Vagina (tissue), 2 donors: Measurements from ENCODE around the gene PRRG4. TPM values are rescaled to one million over a fixed set of nuclear protein-coding genes. Genes with fewer than 3 reads are reported as not detected.

Experiments used
- DNase-seq, 2 donors: peaks; one replicate each; pipeline ENCODE4 v3.0.0-alpha.2; 2017; ENCODE audit errors: extremely low spot score in 2 of 2
- H3K27ac ChIP-seq: fragments of 200-600 bp; sonication (generic); one replicate; pipeline ENCODE4 v1.5.1; 2019
- H3K27me3 ChIP-seq: fragments of 200-600 bp; sonication (generic); one replicate; pipeline ENCODE4 v1.5.1; 2019
- H3K36me3 ChIP-seq, 2 donors: fragments of 200-600 bp; sonication (generic); one replicate each; pipeline ENCODE4 v1.5.1; 2017 to 2019
- H3K4me1 ChIP-seq: fragments of 200-600 bp; sonication (generic); one replicate; pipeline ENCODE4 v1.5.1; 2019
- H3K4me3 ChIP-seq, 2 donors: fragments of 200-600 bp; sonication (generic); 1 replicate in 1 of 2; 2 replicates in 1 of 2; pipeline ENCODE4 v1.5.1; 2016 to 2019
- H3K9me3 ChIP-seq: fragments of 200-600 bp; sonication (generic); one replicate; pipeline ENCODE4 v1.5.1; 2019
- POLR2A ChIP-seq, 2 donors: fragments of 450-650 bp; IDR thresholded peaks; one replicate each; pipeline ENCODE4 v1.6.1; 2017; ENCODE audit warnings: antibody characterized with exemption in 2 of 2, mild to moderate bottlenecking in 2 of 2, moderate library complexity in 2 of 2
- POLR2AphosphoS5 ChIP-seq, 2 donors: sonication (generic); formaldehyde crosslinking; IDR thresholded peaks; one replicate each; pipeline ENCODE4 v1.9.0; 2017; ENCODE audit warnings: antibody characterized with exemption in 2 of 2, mild to moderate bottlenecking in 2 of 2, low read depth in 1 of 2; ENCODE audit not compliant: insufficient read depth in 1 of 2
- intact Hi-C: fragments of 100-400 bp; cut with DNase I; formaldehyde crosslinking; loops from one replicate; pipeline ENCODE4 v1.15.1; 2023
- total RNA-seq: library from RNA; depleted of rRNA; stranded (reverse); fragments of >200 nt; gene quantifications from one replicate; pipeline ENCODE4 v1.2.3, GENCODE V29; 2016
- TF ChIP-seq, protein P1 (sequence below), 3 experiments: fragments of 450-650 bp in 2 of 3; fragments of 200-600 bp in 1 of 3; sonication (generic) in 1 of 3; IDR thresholded peaks; one replicate each; pipeline ENCODE4 v1.5.1; 2017 to 2019; ENCODE audit warnings: antibody characterized with exemption in 3 of 3, mild to moderate bottlenecking in 2 of 3, moderate library complexity in 2 of 3

PRRG4 gene
- total RNA-seq, 1 donor from 2014 or later, result 21.1 TPM

DNA sequence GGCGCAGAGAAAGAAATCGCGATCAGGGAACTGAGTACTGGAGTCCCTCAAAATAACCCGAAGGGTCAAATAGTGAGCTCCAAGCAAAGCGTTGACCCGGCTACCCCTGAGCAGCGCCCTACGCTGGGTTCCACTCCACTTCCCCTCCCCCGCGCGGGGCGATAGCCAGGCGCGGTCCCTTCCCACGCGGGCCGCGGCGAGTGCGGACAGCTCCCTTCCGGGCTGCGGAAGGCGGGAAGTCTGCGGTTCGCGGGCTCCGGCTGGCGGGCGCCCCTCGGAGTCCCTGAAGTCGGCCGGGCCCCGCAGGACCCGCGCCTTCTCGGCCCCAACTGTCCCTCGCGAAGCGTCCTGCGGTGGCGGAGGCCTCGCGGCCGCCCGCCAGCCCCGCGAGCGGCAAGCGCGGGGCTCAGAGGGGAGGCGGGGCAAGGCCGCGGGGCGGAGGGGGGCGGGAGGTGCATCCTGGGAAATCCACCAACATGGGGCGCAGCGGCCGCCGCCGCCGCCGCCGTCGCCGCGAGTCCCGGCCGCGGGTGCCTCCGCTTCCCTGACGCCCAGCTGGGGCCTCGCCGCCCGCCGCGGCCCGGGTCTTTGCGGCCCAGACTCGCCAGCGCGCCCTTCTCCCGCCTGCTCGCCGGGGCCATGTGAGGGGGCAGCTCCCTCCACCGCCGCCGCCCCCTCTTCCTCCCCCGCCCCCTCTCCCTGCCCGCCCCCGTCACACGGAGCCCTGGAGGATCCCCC, 62.8 kb downstream of the PRRG4 start, which contains the start of gene QSER1:
TSS of gene QSER1 (plus strand) at position 457 of the 738 bp plus-strand sequence. CDS start 315 bp downstream, outside the sequence.
- Histone ChIP-seq H3K9me3 (no peaks in the 10 kb centered on the region), H3K4me1 (peaks cover 30% of the 10 kb centered on the region), H3K36me3 (no peaks in the 10 kb centered on the region), H3K27ac (peak within 1 kb of the TSS; percentile 92), H3K27me3 (no peaks in the 10 kb centered on the region), H3K4me3 (peak within 1 kb of the TSS; percentile 64 to 70)
- no peak for DNase-seq
- intact Hi-C loops, result no loop called here
- TF ChIP-seq, protein P1, sequence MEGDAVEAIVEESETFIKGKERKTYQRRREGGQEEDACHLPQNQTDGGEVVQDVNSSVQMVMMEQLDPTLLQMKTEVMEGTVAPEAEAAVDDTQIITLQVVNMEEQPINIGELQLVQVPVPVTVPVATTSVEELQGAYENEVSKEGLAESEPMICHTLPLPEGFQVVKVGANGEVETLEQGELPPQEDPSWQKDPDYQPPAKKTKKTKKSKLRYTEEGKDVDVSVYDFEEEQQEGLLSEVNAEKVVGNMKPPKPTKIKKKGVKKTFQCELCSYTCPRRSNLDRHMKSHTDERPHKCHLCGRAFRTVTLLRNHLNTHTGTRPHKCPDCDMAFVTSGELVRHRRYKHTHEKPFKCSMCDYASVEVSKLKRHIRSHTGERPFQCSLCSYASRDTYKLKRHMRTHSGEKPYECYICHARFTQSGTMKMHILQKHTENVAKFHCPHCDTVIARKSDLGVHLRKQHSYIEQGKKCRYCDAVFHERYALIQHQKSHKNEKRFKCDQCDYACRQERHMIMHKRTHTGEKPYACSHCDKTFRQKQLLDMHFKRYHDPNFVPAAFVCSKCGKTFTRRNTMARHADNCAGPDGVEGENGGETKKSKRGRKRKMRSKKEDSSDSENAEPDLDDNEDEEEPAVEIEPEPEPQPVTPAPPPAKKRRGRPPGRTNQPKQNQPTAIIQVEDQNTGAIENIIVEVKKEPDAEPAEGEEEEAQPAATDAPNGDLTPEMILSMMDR (IDR thresholded peaks at IDR 0.05), result no peak
- peak in 1 of 2 donors; percentile 59 for TF ChIP-seq POLR2AphosphoS5 (IDR thresholded peaks at IDR 0.05; ENCODE audit: insufficient read depth in 1 of 2, low read depth in 1 of 2)
- peak in 1 of 2 donors; percentile 67 for TF ChIP-seq POLR2A (IDR thresholded peaks at IDR 0.05)

DNA sequence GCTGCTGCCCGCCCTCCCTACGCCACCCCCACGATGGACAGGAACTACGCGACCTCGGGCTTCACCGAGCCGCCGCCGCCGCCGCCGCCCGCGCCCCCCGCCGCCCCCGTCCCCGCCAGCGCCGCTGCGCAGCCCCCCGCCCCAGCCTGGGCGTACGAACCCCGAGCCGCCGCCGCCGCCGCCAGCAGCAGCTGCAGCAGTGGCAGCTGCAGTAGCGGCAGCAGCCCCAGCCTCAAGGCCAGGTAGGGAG, 63.3 kb downstream of the PRRG4 start:
- Histone ChIP-seq H3K9me3 (no peaks in the 10 kb centered on the region), H3K4me1 (peaks cover 30% of the 10 kb centered on the region), H3K36me3 (no peaks in the 10 kb centered on the region), H3K27me3 (no peaks in the 10 kb centered on the region), H3K27ac (peak overlapping the region; percentile 92), H3K4me3 (peak overlapping the region; percentile 64 to 70)
- intact Hi-C loops, result no loop called here
- DNase-seq, result no peak
- no peak for TF ChIP-seq POLR2AphosphoS5 (IDR thresholded peaks at IDR 0.05; ENCODE audit: insufficient read depth in 1 of 2, low read depth in 1 of 2)
- no peak for TF ChIP-seq POLR2A (IDR thresholded peaks at IDR 0.05)
- TF ChIP-seq, protein P1 (IDR thresholded peaks at IDR 0.05), result no peak

DNA sequence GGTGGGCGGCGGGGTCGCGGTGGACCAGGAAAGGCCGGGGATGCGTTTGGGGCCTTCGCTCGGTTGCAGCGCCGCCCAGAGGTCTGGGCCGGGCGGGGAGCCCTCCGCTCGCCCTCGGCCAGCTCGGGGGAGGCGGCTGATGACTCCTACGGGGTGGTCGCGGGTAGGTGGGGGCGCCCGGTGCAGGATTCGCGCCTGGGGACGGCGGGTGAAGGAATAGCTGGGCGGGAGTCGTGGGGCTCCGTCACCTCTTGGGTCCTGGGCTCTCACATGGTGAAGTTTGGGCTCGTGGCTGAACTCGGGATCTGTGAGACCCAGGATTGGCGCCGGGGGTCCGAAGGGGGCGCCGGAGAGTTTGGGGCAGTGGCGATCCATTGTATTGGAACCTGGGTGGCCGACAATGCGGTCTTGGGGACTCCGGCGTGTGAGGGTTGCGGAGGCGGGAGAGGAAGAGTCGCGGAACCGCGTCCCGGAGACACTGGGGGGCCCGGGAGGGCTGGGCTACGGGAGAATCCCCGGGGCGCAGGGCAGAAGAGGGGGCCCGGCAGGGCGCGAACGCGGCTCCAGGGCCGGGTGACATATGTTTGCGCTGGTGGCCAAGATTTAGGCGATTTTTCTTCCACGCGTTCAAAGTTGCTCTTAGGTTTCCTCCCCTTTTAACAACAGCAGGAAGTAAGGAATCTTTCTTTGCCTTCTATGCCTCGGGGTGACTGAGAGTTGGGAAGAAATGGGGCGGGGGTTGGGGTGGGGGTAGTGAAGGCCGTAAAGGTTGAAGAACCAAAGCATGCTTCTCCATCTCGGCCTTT, 63.8 kb downstream of the PRRG4 start:
- Histone ChIP-seq H3K27me3 (no peaks in the 10 kb centered on the region), H3K9me3 (no peaks in the 10 kb centered on the region), H3K27ac (peak overlapping the region; percentile 92), H3K36me3 (no peaks in the 10 kb centered on the region), H3K4me1 (peaks cover 30% of the 10 kb centered on the region), H3K4me3 (peak overlapping the region; percentile 64 to 70)
- intact Hi-C loops, result no loop called here
- no peak for TF ChIP-seq POLR2A (IDR thresholded peaks at IDR 0.05)
- TF ChIP-seq, protein P1 (IDR thresholded peaks at IDR 0.05), result peak in 1 of 3 experiments; percentile 40
- TF ChIP-seq POLR2AphosphoS5 (IDR thresholded peaks at IDR 0.05; ENCODE audit: insufficient read depth in 1 of 2, low read depth in 1 of 2), result no peak
- no peak for DNase-seq

DNA sequence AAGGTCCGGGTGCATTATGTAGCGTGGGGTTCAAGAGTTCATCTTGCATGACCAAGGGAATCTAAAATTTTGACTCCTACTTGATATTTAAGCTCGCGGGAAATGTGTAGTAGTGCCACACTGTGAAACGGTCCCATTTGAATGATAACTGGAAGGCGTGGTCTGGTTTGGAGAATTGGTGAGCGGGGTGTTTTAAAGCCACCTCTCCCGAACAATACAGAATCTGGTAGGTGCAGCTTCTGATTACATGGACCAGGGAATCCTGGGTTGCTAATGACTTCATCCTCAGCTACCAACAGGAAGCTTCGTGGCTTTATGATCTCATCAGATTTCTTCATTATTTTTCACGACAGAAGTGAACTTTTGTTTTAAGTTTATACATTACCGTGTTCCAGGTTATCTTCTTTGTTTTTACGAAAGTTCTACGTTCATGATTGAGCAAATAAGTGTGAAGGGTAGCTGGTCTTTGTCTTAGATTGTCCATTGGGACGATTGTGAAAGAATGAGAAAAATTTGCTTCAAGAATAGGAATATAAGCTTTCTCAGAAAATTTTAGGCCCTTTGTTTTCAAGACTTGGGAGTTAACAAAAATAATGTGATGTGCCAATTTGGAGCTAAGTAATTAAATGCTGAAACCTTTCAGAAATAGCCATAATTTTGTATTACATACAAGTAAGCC, 64.6 kb downstream of the PRRG4 start:
- Histone ChIP-seq H3K4me1 (peaks cover 30% of the 10 kb centered on the region), H3K27me3 (no peaks in the 10 kb centered on the region), H3K27ac (peak overlapping the region; percentile 92), H3K9me3 (no peaks in the 10 kb centered on the region), H3K4me3 (peak overlapping the region; percentile 64 to 70), H3K36me3 (no peaks in the 10 kb centered on the region)
- TF ChIP-seq, protein P1 (IDR thresholded peaks at IDR 0.05), result no peak
- peak in 1 of 2 donors; percentile 37 for TF ChIP-seq POLR2A (IDR thresholded peaks at IDR 0.05)
- intact Hi-C loops, result no loop called here
- DNase-seq, result no peak
